ENCODE results near the gene NDUFAB1.
"Not testable (repeated sequence)": the region's sequence is repeated elsewhere in the genome, so short reads cannot be mapped to it uniquely, and the experiment has no call there.

NDUFAB1 gene

GRCh38 chr16:23595951-23596720, at the start of gene NDUFAB1:
Gene NDUFAB1, minus strand, starts transcription at chr16:23596316. Its CDS starts 26 bp downstream, at chr16:23596290.
- peak; percentile 95 for DNase-seq (ENCODE audit: low spot score)

- DNase-seq (ENCODE audit: low spot score), result no peak
Measured at GRCh38 chr16:23642246-23642774, 46.2 kb upstream of the NDUFAB1 start.

- DNase-seq (ENCODE audit: low spot score), result peak; percentile 98
Measured at GRCh38 chr16:23640931-23641765, 45.0 kb upstream of the NDUFAB1 start, which contains the start of the genes DCTN5 and PALB2. Gene DCTN5, plus strand, starts transcription at chr16:23641466. Its CDS starts 77 bp downstream, at chr16:23641543. Gene PALB2, minus strand, starts transcription at chr16:23641310. Its CDS starts 153 bp downstream, at chr16:23641157.

- DNase-seq (ENCODE audit: low spot score), result peak; percentile 17
Measured at GRCh38 chr16:23640615-23640930, 44.5 kb upstream of the NDUFAB1 start.

GRCh38 chr16:23635958-23636357, 39.8 kb upstream of the NDUFAB1 start:
- DNase-seq (ENCODE audit: low spot score), result no peak

GRCh38 chr16:23634461-23635036, 38.4 kb upstream of the NDUFAB1 start:
- no peak for DNase-seq (ENCODE audit: low spot score)

- not testable (repeated sequence) for DNase-seq (ENCODE audit: low spot score)
Measured at GRCh38 chr16:23631874-23632273, 35.8 kb upstream of the NDUFAB1 start.

- DNase-seq (ENCODE audit: low spot score), result no peak
Measured at GRCh38 chr16:23629516-23629915, 33.4 kb upstream of the NDUFAB1 start.

GRCh38 chr16:23624092-23624491, 28.0 kb upstream of the NDUFAB1 start:
- DNase-seq (ENCODE audit: low spot score), result no peak

- no peak for DNase-seq (ENCODE audit: low spot score)
Measured at GRCh38 chr16:23615805-23616204, 19.7 kb upstream of the NDUFAB1 start.

GRCh38 chr16:23611936-23612335, 15.8 kb upstream of the NDUFAB1 start:
- no peak for DNase-seq (ENCODE audit: low spot score)

- not testable (repeated sequence) for DNase-seq (ENCODE audit: low spot score)
Measured at GRCh38 chr16:23610905-23611304, 14.8 kb upstream of the NDUFAB1 start.

GRCh38 chr16:23609929-23610328, 13.8 kb upstream of the NDUFAB1 start:
- no peak for DNase-seq (ENCODE audit: low spot score)

GRCh38 chr16:23608194-23608593, 12.1 kb upstream of the NDUFAB1 start:
- DNase-seq (ENCODE audit: low spot score), result no peak

GRCh38 chr16:23607726-23608125, 11.6 kb upstream of the NDUFAB1 start:
- DNase-seq (ENCODE audit: low spot score), result no peak

- DNase-seq (ENCODE audit: low spot score), result no peak
Measured at GRCh38 chr16:23597003-23597756, 1.1 kb upstream of the NDUFAB1 start.

- peak; percentile 13 for DNase-seq (ENCODE audit: low spot score)
Measured at GRCh38 chr16:23595246-23595950, 718 bp downstream of the NDUFAB1 start.

- no peak for DNase-seq (ENCODE audit: low spot score)
Measured at GRCh38 chr16:23594186-23594585, 1.9 kb downstream of the NDUFAB1 start.

GRCh38 chr16:23590181-23590580, 5.9 kb downstream of the NDUFAB1 start:
- no peak for DNase-seq (ENCODE audit: low spot score)

GRCh38 chr16:23587726-23588125, 8.4 kb downstream of the NDUFAB1 start:
- peak; percentile 89 for DNase-seq (ENCODE audit: low spot score)
